HL-60 (cell line): ENCODE results near the gene TBC1D17.

Experiments used
- DNase-seq, 2 experiments: peaks; one replicate each; pipeline ENCODE4 v3.0.0-alpha.2; 2010 to 2020; ENCODE audit warnings: low read depth in 1 of 2, low spot score in 1 of 2
- H3K27ac ChIP-seq: fragments of 250-450 bp; sonication (Bioruptor Pico); replicated peaks from 2 replicates; pipeline ENCODE4 v1.5.1; 2020; ENCODE audit warnings: mild to moderate bottlenecking, moderate library complexity
- H3K27me3 ChIP-seq: fragments of 250-450 bp; sonication (Bioruptor Pico); 2 replicates; pipeline ENCODE4 v1.5.1; 2021; ENCODE audit warnings: mild to moderate bottlenecking, moderate library complexity; ENCODE audit not compliant: insufficient read depth, poor library complexity, severe bottlenecking
- H3K4me3 ChIP-seq: replicated peaks from 2 replicates; pipeline ENCODE4 v1.5.1; 2011; ENCODE audit warnings: mild to moderate bottlenecking, control low read depth, low read length; ENCODE audit not compliant: insufficient read depth
- CTCF ChIP-seq: IDR thresholded peaks from one replicate; pipeline ENCODE4 v1.5.1; 2011; ENCODE audit warnings: low read length, control low read depth, inconsistent platforms; ENCODE audit not compliant: insufficient read depth
- GABPA ChIP-seq: IDR thresholded peaks from 2 replicates; pipeline ENCODE4 v1.6.1; 2012; ENCODE audit warnings: low read depth
- POLR2AphosphoS5 ChIP-seq: IDR thresholded peaks from 2 replicates; pipeline ENCODE4 v1.6.1; 2012; ENCODE audit warnings: low read depth
- REST ChIP-seq: IDR thresholded peaks from 2 replicates; pipeline ENCODE4 v1.6.1; 2012; ENCODE audit warnings: low read depth; ENCODE audit not compliant: insufficient replicate concordance
- SPI1 ChIP-seq: IDR thresholded peaks from 2 replicates; pipeline ENCODE4 v1.6.1; 2012; ENCODE audit warnings: low read depth, mild to moderate bottlenecking, borderline replicate concordance

The TBC1D17 gene

GRCh38 chr19:49875857-49876421, 1.6 kb upstream of the TBC1D17 start:
- TF ChIP-seq CTCF (no peak), POLR2AphosphoS5 (no peak), SPI1 (peak; percentile 65; the same call in 1 of the 2 replicates), REST (no peak), GABPA (peak; percentile 88)
- H3K27ac ChIP-seq, result peak overlapping the region; percentile 95
- peak; percentile 55 to 59 for DNase-seq
- H3K27me3 ChIP-seq, result no peaks in the 10 kb centered on the region
- peak overlapping the region; percentile 87 for H3K4me3 ChIP-seq

- H3K27me3 ChIP-seq, result no peaks in the 10 kb centered on the region
- peak; percentile 98 to 99 for DNase-seq
- peak overlapping the region; percentile 87 for H3K4me3 ChIP-seq
- peak overlapping the region; percentile 95 for H3K27ac ChIP-seq
- TF ChIP-seq POLR2AphosphoS5 (peak; percentile 67; the same call in 1 of the 2 replicates), REST (no peak), GABPA (peak; percentile 69), SPI1 (no peak)
These were observed 981 bp upstream of the TBC1D17 start for GRCh38 chr19:49876422-49877019.

GRCh38 chr19:49877879-49878743, 609 bp downstream of the TBC1D17 start:
- TF ChIP-seq GABPA (no peak), SPI1 (no peak), CTCF (no peak), POLR2AphosphoS5 (no peak), REST (no peak)
- peak; percentile 94 to 98 for DNase-seq
- Histone ChIP-seq H3K27me3 (no peaks in the 10 kb centered on the region), H3K27ac (peak overlapping the region; percentile 95), H3K4me3 (peak overlapping the region; percentile 81)
